Measurements from ENCODE around the gene WDPCP.
"Not testable (repeated sequence)": the region's sequence is repeated elsewhere in the genome, so short reads cannot be mapped to it uniquely, and the experiment has no call there.

WDPCP gene

GRCh38 chr2:63347361-63347760 is 240.9 kb downstream of the WDPCP start:
- no peak for DNase-seq

GRCh38 chr2:63346411-63346810 is 241.9 kb downstream of the WDPCP start:
- DNase-seq, result no peak

- DNase-seq, result no peak
Measured at GRCh38 chr2:63345285-63345633, 243.0 kb downstream of the WDPCP start.

GRCh38 chr2:63344575-63345284 is 243.5 kb downstream of the WDPCP start:
- DNase-seq, result no peak

GRCh38 chr2:63343397-63344109 is 244.7 kb downstream of the WDPCP start:
- no peak for DNase-seq

- no peak for DNase-seq
Measured at GRCh38 chr2:63340443-63340842, 247.8 kb downstream of the WDPCP start.

GRCh38 chr2:63334910-63335309 is 253.4 kb downstream of the WDPCP start:
- DNase-seq, result no peak

- no peak for DNase-seq
Measured at GRCh38 chr2:63326473-63326872, 261.8 kb downstream of the WDPCP start.

- DNase-seq, result not testable (repeated sequence)
Measured at GRCh38 chr2:63323662-63324061, 264.6 kb downstream of the WDPCP start.

- DNase-seq, result not testable (repeated sequence)
Measured at GRCh38 chr2:63321973-63322372, 266.3 kb downstream of the WDPCP start.

GRCh38 chr2:63320669-63321068 is 267.6 kb downstream of the WDPCP start:
- DNase-seq, result no peak

- DNase-seq, result no peak
Measured at GRCh38 chr2:63310614-63311013, 277.7 kb downstream of the WDPCP start.

- DNase-seq, result no peak
Measured at GRCh38 chr2:63301481-63301880, 286.8 kb downstream of the WDPCP start.

GRCh38 chr2:63300835-63301234 is 287.4 kb downstream of the WDPCP start:
- no peak for DNase-seq

GRCh38 chr2:63287956-63288355 is 300.3 kb downstream of the WDPCP start:
- no peak for DNase-seq

- DNase-seq, result not testable (repeated sequence)
Measured at GRCh38 chr2:63286520-63286919, 301.8 kb downstream of the WDPCP start.

GRCh38 chr2:63283273-63283672 is 305.0 kb downstream of the WDPCP start:
- DNase-seq, result no peak

GRCh38 chr2:63272560-63272959 is 315.7 kb downstream of the WDPCP start:
- no peak for DNase-seq

- no peak for DNase-seq
Measured at GRCh38 chr2:63270717-63271116, 317.6 kb downstream of the WDPCP start.

GRCh38 chr2:63268946-63269345 is 319.3 kb downstream of the WDPCP start:
- DNase-seq, result no peak

- no peak for DNase-seq
Measured at GRCh38 chr2:63261137-63261621, 327.1 kb downstream of the WDPCP start.

- peak; percentile 10 for DNase-seq
Measured at GRCh38 chr2:63257473-63257872, 330.8 kb downstream of the WDPCP start.

- DNase-seq, result no peak
Measured at GRCh38 chr2:63249161-63249560, 339.1 kb downstream of the WDPCP start.

- DNase-seq, result no peak
Measured at GRCh38 chr2:63242747-63243146, 345.5 kb downstream of the WDPCP start.

All from CD4-positive, alpha-beta T cell treated with Interleukin-21 for 1 hour (primary cell).